K562 (cell line): ENCODE results near the gene RABEPK. TPM values are rescaled to one million over a fixed set of nuclear protein-coding genes. Genes with fewer than 3 reads are reported as not detected.

Experiments
- ADNP ChIP-seq: fragments of 200-800 bp; sonication (Bioruptor generic); IDR thresholded peaks from 2 replicates; pipeline ENCODE4 v1.6.1; 2016; ENCODE audit warnings: missing genetic modification characterization, missing compliant biosample characterization
- AFF4 ChIP-seq: sonication (generic); formaldehyde crosslinking; IDR thresholded peaks from 2 replicates; pipeline ENCODE4 v1.8.0; 2023; ENCODE audit warnings: mild to moderate bottlenecking, missing genetic modification reagents
- ATF1 ChIP-seq, 2 experiments: fragments of 450-650 bp in 1 of 2; IDR thresholded peaks; 2 replicates each; pipeline ENCODE4 v1.6.1; 2016; ENCODE audit warnings: missing compliant biosample characterization in 1 of 2, missing genetic modification characterization in 1 of 2
- CREBBP ChIP-seq: IDR thresholded peaks from one replicate; pipeline ENCODE4 v1.6.1; 2012; ENCODE audit warnings: low read depth, mild to moderate bottlenecking, control low read depth, inconsistent platforms, low read length
- EP400 ChIP-seq: fragments of 450-650 bp; IDR thresholded peaks from 2 replicates; pipeline ENCODE4 v1.6.1; 2017; ENCODE audit warnings: antibody characterized with exemption, mild to moderate bottlenecking, moderate library complexity
- MTF1 ChIP-seq: fragments of 250-450 bp; sonication (Bioruptor Pico); IDR thresholded peaks from 2 replicates; pipeline ENCODE4 v1.9.0; 2021; ENCODE audit warnings: moderate library complexity, mild to moderate bottlenecking, inconsistent platforms, borderline replicate concordance
- NEUROD1 ChIP-seq: fragments of 150-350 bp; IDR thresholded peaks from 2 replicates; pipeline ENCODE4 v1.6.1; 2014; ENCODE audit warnings: borderline replicate concordance, low read length, low read depth; ENCODE audit not compliant: partially characterized antibody
- RCOR1 ChIP-seq, 2 experiments: IDR thresholded peaks; 2 replicates each; pipeline ENCODE4 v1.6.1; 2012; ENCODE audit warnings: low read depth in 2 of 2, low read length in 2 of 2, borderline replicate concordance in 1 of 2, improper control_type of control experiment in 1 of 2
- SLC30A9 ChIP-seq: fragments of 250-450 bp; sonication (Bioruptor Pico); IDR thresholded peaks from 2 replicates; pipeline ENCODE4 v1.8.0; 2022; ENCODE audit warnings: mild to moderate bottlenecking, moderate library complexity
- polyA plus RNA-seq, 8 experiments: library from polyadenylated mRNA; depleted of rRNA in 4 of 8; stranded (reverse) in 5 of 8; unstranded in 3 of 8; fragments of >200 nt; fragmentation: Nextera tagmentation in 2 of 8; fragmentation: Illumina TruSeq in 1 of 8; extraction: Ambion mirVana in 2 of 8; extraction: Trizol in 1 of 8; gene quantifications; 2 replicates each; pipeline versions ENCODE4 v1.2.1 to v1.2.3, GENCODE V29; 2011 to 2014; ENCODE audit warnings: inconsistent platforms in 1 of 8, missing spikeins in 1 of 8
- total RNA-seq, 7 experiments: library from RNA; depleted of rRNA in 6 of 7; stranded (reverse); fragments of >200 nt in 6 of 7; fragmentation: Illumina TruSeq in 2 of 7; extraction: Trizol in 2 of 7; gene quantifications; 2 replicates each; pipeline versions ENCODE4 v1.2.1 to v1.2.3, GENCODE V29; 2011 to 2021; ENCODE audit warnings: low replicate concordance in 1 of 7
- TF ChIP-seq, protein P1 (sequence below): sonication (generic); formaldehyde crosslinking; IDR thresholded peaks from 2 replicates; pipeline ENCODE4 v1.8.0; 2022; ENCODE audit warnings: mild to moderate bottlenecking, missing genetic modification reagents

The RABEPK gene
- total and polyA plus RNA-seq, 9 of the 15 experiments (the other 6 are each of a cell fraction or from before 2014, with no cell fraction given): 38.3 to 113 (median 52.8) TPM

DNA sequence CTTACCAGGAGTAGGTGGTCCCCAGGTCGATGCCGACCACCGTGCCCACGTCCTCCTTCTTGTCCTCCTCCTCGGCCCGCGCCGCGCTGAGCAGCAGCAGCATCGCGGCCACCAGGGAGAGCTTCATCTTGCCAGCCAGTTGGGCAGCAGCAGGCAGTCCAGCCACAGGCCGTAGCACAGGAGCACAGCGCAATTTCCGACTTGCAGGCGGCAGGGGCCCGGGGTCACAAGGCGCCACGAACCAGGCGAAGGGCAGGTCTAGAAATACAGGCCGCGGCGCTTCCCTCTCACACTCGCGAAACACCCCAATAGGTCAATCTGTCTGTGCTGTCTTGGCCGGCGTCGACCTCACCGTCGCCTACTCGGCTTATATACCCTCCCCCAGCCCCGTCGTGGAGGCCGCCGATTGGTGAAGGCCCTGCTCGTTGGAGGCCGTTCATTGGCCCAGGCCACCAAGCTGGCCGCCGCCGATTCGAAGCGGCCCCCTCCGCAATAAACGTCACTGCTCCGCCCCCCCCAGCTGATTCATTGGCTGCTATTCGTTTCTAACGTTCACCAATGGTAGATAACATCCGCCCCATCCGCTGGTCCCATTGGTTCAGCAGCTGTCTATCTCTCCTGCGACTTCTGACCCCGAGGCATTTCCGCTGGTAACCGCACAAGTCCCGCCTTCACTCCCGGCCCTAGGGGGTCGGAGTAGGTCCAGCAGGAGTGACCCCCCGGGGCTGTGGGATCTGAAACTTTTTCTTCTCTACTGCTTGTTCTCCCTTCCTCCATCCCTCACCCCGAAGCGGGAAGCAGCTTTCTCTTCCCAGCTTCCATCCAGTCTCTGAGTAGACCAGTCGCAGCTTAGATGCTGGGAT, 40.9 kb downstream of the RABEPK start, which contains the start of gene HSPA5 (continued):
- TF ChIP-seq AFF4: peak; percentile 100
- TF ChIP-seq NEUROD1: peak; percentile 99
- TF ChIP-seq, protein P1, sequence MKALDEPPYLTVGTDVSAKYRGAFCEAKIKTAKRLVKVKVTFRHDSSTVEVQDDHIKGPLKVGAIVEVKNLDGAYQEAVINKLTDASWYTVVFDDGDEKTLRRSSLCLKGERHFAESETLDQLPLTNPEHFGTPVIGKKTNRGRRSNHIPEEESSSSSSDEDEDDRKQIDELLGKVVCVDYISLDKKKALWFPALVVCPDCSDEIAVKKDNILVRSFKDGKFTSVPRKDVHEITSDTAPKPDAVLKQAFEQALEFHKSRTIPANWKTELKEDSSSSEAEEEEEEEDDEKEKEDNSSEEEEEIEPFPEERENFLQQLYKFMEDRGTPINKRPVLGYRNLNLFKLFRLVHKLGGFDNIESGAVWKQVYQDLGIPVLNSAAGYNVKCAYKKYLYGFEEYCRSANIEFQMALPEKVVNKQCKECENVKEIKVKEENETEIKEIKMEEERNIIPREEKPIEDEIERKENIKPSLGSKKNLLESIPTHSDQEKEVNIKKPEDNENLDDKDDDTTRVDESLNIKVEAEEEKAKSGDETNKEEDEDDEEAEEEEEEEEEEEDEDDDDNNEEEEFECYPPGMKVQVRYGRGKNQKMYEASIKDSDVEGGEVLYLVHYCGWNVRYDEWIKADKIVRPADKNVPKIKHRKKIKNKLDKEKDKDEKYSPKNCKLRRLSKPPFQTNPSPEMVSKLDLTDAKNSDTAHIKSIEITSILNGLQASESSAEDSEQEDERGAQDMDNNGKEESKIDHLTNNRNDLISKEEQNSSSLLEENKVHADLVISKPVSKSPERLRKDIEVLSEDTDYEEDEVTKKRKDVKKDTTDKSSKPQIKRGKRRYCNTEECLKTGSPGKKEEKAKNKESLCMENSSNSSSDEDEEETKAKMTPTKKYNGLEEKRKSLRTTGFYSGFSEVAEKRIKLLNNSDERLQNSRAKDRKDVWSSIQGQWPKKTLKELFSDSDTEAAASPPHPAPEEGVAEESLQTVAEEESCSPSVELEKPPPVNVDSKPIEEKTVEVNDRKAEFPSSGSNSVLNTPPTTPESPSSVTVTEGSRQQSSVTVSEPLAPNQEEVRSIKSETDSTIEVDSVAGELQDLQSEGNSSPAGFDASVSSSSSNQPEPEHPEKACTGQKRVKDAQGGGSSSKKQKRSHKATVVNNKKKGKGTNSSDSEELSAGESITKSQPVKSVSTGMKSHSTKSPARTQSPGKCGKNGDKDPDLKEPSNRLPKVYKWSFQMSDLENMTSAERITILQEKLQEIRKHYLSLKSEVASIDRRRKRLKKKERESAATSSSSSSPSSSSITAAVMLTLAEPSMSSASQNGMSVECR: peak; percentile 91
- no peak for TF ChIP-seq SLC30A9 (CRISPR knock-in tag)
- no peak for TF ChIP-seq CREBBP
- TF ChIP-seq RCOR1 (IDR thresholded peaks at IDR 0.05; ENCODE audit: borderline replicate concordance in 1 of 2, low read depth in 2 of 2, low read length in 2 of 2): no peak
- no peak for TF ChIP-seq MTF1
- no peak for TF ChIP-seq ADNP (tag)
- TF ChIP-seq ATF1 (CRISPR knock-in tag; IDR thresholded peaks at IDR 0.05): no peak; the same call in 1 of the 2 replicates
- peak; percentile 99 for TF ChIP-seq ATF1 (tag; IDR thresholded peaks at IDR 0.05)
- TF ChIP-seq EP400: no peak
